ENCODE results near the gene ENO4. TPM values are rescaled to one million over a fixed set of nuclear protein-coding genes. Genes with fewer than 3 reads are reported as not detected.

Gene ENO4
- total and polyA plus RNA-seq, 2 experiments from 2014 or later: 0.24 to 0.44 TPM

DNA sequence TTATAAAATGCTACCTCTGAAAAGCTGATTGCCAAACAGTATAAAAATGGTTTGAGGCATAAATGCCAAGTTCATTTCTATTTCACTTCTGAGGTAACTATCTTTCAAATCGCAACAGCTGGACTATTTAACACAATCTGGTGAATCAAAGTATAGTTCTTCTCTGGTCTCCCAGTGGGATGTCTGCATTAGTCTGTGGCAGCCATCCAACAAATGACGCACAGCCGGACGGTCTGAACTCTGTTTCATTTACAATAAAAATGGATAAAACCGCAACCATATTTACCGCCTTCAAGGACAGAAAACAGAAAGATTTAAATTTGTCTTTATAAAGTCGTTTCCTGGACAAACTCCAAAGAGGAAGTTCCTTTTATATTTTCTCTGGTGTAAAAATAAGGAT is 41.9 kb downstream of the ENO4 start:
- Mint-ChIP-seq H3K4me1 (peaks cover 40% of the 10 kb centered on the region), H3K27me3 (ENCODE audit: insufficient read depth, low read depth, poor library complexity) (no peaks in the 10 kb centered on the region), H3K4me3 (no peak overlapping the region), H3K27ac (no peak overlapping the region), H3K36me3 (ENCODE audit: low read depth) (no peaks in the 10 kb centered on the region), H3K9me3 (no peaks in the 10 kb centered on the region)
- Histone ChIP-seq H3K4me3 (no peak overlapping the region), H3K79me2 (replicated peaks; ENCODE audit: insufficient read depth) (no peaks in the 10 kb centered on the region), H2AFZ (no peak overlapping the region), H3K9me2 (ENCODE audit: insufficient read depth) (peaks cover 8% of the 10 kb centered on the region; the same call in 1 of the 2 replicates), H3K27me3 (ENCODE audit: insufficient read depth) (no peaks in the 10 kb centered on the region), H3K4me1 (ENCODE audit: insufficient read depth) (peaks cover 26% of the 10 kb centered on the region), H3K4me2 (no peak overlapping the region), H3F3A (replicated peaks; ENCODE audit: low read depth) (no peaks in the 10 kb centered on the region), H3K27ac (ENCODE audit: low read depth) (no peak overlapping the region), H3K36me3 (ENCODE audit: insufficient read depth) (no peaks in the 10 kb centered on the region), H4K20me1 (replicated peaks; ENCODE audit: insufficient read depth) (no peaks in the 10 kb centered on the region)
- ATAC-seq: no peak
- TF ChIP-seq ZNF114 (CRISPR knock-in tag; IDR thresholded peaks at IDR 0.05) (no peak), EZH2 (IDR thresholded peaks at IDR 0.05; ENCODE audit: low read depth, unreplicated experiment) (no peak), EZH2phosphoT487 (IDR thresholded peaks at IDR 0.05; ENCODE audit: unreplicated experiment) (no peak), NANOG (IDR thresholded peaks at IDR 0.05; ENCODE audit: borderline replicate concordance) (no peak), POLR2AphosphoS5 (IDR thresholded peaks at IDR 0.05; ENCODE audit: low read depth) (no peak), ZNF331 (CRISPR knock-in tag; IDR thresholded peaks at IDR 0.05; ENCODE audit: low read depth) (no peak)
- TF ChIP-seq, protein P1, sequence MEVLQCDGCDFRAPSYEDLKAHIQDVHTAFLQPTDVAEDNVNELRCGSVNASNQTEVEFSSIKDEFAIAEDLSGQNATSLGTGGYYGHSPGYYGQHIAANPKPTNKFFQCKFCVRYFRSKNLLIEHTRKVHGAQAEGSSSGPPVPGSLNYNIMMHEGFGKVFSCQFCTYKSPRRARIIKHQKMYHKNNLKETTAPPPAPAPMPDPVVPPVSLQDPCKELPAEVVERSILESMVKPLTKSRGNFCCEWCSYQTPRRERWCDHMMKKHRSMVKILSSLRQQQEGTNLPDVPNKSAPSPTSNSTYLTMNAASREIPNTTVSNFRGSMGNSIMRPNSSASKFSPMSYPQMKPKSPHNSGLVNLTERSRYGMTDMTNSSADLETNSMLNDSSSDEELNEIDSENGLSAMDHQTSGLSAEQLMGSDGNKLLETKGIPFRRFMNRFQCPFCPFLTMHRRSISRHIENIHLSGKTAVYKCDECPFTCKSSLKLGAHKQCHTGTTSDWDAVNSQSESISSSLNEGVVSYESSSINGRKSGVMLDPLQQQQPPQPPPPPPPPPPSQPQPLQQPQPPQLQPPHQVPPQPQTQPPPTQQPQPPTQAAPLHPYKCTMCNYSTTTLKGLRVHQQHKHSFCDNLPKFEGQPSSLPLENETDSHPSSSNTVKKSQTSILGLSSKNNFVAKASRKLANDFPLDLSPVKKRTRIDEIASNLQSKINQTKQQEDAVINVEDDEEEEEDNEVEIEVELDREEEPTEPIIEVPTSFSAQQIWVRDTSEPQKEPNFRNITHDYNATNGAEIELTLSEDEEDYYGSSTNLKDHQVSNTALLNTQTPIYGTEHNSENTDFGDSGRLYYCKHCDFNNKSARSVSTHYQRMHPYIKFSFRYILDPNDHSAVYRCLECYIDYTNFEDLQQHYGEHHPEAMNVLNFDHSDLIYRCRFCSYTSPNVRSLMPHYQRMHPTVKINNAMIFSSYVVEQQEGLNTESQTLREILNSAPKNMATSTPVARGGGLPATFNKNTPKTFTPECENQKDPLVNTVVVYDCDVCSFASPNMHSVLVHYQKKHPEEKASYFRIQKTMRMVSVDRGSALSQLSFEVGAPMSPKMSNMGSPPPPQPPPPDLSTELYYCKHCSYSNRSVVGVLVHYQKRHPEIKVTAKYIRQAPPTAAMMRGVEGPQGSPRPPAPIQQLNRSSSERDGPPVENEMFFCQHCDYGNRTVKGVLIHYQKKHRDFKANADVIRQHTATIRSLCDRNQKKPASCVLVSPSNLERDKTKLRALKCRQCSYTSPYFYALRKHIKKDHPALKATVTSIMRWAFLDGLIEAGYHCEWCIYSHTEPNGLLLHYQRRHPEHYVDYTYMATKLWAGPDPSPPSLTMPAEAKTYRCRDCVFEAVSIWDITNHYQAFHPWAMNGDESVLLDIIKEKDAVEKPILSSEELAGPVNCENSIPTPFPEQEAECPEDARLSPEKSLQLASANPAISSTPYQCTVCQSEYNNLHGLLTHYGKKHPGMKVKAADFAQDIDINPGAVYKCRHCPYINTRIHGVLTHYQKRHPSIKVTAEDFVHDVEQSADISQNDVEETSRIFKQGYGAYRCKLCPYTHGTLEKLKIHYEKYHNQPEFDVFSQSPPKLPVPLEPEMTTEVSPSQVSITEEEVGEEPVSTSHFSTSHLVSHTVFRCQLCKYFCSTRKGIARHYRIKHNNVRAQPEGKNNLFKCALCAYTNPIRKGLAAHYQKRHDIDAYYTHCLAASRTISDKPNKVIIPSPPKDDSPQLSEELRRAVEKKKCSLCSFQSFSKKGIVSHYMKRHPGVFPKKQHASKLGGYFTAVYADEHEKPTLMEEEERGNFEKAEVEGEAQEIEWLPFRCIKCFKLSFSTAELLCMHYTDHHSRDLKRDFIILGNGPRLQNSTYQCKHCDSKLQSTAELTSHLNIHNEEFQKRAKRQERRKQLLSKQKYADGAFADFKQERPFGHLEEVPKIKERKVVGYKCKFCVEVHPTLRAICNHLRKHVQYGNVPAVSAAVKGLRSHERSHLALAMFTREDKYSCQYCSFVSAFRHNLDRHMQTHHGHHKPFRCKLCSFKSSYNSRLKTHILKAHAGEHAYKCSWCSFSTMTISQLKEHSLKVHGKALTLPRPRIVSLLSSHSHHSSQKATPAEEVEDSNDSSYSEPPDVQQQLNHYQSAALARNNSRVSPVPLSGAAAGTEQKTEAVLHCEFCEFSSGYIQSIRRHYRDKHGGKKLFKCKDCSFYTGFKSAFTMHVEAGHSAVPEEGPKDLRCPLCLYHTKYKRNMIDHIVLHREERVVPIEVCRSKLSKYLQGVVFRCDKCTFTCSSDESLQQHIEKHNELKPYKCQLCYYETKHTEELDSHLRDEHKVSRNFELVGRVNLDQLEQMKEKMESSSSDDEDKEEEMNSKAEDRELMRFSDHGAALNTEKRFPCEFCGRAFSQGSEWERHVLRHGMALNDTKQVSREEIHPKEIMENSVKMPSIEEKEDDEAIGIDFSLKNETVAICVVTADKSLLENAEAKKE (CRISPR knock-in tag; IDR thresholded peaks at IDR 0.05): no peak
- TF ChIP-seq, protein P2, sequence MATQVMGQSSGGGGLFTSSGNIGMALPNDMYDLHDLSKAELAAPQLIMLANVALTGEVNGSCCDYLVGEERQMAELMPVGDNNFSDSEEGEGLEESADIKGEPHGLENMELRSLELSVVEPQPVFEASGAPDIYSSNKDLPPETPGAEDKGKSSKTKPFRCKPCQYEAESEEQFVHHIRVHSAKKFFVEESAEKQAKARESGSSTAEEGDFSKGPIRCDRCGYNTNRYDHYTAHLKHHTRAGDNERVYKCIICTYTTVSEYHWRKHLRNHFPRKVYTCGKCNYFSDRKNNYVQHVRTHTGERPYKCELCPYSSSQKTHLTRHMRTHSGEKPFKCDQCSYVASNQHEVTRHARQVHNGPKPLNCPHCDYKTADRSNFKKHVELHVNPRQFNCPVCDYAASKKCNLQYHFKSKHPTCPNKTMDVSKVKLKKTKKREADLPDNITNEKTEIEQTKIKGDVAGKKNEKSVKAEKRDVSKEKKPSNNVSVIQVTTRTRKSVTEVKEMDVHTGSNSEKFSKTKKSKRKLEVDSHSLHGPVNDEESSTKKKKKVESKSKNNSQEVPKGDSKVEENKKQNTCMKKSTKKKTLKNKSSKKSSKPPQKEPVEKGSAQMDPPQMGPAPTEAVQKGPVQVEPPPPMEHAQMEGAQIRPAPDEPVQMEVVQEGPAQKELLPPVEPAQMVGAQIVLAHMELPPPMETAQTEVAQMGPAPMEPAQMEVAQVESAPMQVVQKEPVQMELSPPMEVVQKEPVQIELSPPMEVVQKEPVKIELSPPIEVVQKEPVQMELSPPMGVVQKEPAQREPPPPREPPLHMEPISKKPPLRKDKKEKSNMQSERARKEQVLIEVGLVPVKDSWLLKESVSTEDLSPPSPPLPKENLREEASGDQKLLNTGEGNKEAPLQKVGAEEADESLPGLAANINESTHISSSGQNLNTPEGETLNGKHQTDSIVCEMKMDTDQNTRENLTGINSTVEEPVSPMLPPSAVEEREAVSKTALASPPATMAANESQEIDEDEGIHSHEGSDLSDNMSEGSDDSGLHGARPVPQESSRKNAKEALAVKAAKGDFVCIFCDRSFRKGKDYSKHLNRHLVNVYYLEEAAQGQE (IDR thresholded peaks at IDR 0.05; ENCODE audit: unreplicated experiment): no peak
- DNase-seq (ENCODE audit: low spot score): no peak
